Measurements from ENCODE around the gene NOTUM. TPM values are rescaled to one million over a fixed set of nuclear protein-coding genes. Genes with fewer than 3 reads are reported as not detected.

NOTUM gene
- total and polyA plus RNA-seq, 9 of the 15 experiments (the other 6 are each of a cell fraction or from before 2014, with no cell fraction given): 0.03 to 14.0 (median 4.1) TPM

DNA sequence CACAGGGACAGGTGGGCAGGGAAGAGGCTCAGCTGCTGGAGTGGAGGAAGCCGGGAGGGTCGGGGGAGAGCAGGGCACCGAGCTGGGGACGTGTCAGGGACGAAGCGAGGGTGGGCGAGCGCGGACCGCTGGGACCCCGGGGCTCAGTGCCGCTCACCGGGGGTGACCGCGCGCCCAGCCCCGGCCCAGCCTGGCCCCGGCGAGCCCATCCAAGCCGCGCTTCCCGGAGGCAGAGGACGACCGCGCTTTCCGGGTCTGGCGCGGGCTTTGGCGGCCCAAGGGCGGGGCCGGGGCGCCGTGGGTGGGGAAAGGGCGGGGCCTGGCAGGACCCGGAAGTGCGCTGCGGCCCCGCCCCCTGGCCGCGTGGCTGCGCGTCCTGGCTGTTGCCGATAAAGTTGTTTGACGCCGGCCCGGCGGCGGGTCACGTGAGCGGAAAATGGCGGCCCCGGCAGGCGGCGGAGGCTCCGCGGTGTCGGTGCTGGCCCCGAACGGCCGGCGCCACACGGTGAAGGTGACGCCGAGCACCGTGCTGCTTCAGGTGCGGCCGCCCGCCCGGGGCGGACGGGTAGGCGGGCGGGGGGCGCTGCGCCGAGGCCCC is 16.3 kb upstream of the NOTUM start, which contains the start of gene ASPSCR1 (continued):
- TF ChIP-seq, protein P1, sequence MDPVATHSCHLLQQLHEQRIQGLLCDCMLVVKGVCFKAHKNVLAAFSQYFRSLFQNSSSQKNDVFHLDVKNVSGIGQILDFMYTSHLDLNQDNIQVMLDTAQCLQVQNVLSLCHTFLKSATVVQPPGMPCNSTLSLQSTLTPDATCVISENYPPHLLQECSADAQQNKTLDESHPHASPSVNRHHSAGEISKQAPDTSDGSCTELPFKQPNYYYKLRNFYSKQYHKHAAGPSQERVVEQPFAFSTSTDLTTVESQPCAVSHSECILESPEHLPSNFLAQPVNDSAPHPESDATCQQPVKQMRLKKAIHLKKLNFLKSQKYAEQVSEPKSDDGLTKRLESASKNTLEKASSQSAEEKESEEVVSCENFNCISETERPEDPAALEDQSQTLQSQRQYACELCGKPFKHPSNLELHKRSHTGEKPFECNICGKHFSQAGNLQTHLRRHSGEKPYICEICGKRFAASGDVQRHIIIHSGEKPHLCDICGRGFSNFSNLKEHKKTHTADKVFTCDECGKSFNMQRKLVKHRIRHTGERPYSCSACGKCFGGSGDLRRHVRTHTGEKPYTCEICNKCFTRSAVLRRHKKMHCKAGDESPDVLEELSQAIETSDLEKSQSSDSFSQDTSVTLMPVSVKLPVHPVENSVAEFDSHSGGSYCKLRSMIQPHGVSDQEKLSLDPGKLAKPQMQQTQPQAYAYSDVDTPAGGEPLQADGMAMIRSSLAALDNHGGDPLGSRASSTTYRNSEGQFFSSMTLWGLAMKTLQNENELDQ (CRISPR knock-in tag; IDR thresholded peaks at IDR 0.05; ENCODE audit: borderline replicate concordance): no peak
- no peak for TF ChIP-seq MEIS2 (IDR thresholded peaks at IDR 0.05; ENCODE audit: partially characterized antibody)
- TF ChIP-seq RB1 (IDR thresholded peaks at IDR 0.05; ENCODE audit: low read depth): peak; percentile 96
- no peak for TF ChIP-seq ZNF77 (CRISPR knock-in tag; IDR thresholded peaks at IDR 0.05)
- TF ChIP-seq, protein P2, sequence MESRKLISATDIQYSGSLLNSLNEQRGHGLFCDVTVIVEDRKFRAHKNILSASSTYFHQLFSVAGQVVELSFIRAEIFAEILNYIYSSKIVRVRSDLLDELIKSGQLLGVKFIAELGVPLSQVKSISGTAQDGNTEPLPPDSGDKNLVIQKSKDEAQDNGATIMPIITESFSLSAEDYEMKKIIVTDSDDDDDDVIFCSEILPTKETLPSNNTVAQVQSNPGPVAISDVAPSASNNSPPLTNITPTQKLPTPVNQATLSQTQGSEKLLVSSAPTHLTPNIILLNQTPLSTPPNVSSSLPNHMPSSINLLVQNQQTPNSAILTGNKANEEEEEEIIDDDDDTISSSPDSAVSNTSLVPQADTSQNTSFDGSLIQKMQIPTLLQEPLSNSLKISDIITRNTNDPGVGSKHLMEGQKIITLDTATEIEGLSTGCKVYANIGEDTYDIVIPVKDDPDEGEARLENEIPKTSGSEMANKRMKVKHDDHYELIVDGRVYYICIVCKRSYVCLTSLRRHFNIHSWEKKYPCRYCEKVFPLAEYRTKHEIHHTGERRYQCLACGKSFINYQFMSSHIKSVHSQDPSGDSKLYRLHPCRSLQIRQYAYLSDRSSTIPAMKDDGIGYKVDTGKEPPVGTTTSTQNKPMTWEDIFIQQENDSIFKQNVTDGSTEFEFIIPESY (CRISPR knock-in tag; IDR thresholded peaks at IDR 0.05): peak; percentile 39; the same call in 1 of the 2 replicates
- TF ChIP-seq HLTF (IDR thresholded peaks at IDR 0.05): no peak
- no peak for TF ChIP-seq NFIX (CRISPR knock-in tag; IDR thresholded peaks at IDR 0.05; ENCODE audit: low read depth)
- no peak for TF ChIP-seq RFX5 (IDR thresholded peaks at IDR 0.05; ENCODE audit: low read depth, low read length)
- TF ChIP-seq FUS (optimal IDR thresholded peaks at IDR 0.05; ENCODE audit: low read depth, low read length): peak; percentile 37
- TF ChIP-seq ZFPM2 (CRISPR knock-in tag; IDR thresholded peaks at IDR 0.05): 0 out of 2 replicates have a peak, but pooled peaks have one; percentile 32
- peak; percentile 95 for TF ChIP-seq RBFOX2 (IDR thresholded peaks at IDR 0.05; ENCODE audit: low read depth, low read length)
- no peak for TF ChIP-seq ZZZ3 (IDR thresholded peaks at IDR 0.05)
- TF ChIP-seq CHD4 (IDR thresholded peaks at IDR 0.05; ENCODE audit: insufficient read depth, insufficient replicate concordance, low read depth, low read length, poor library complexity, severe bottlenecking): no peak
- peak; percentile 50 for TF ChIP-seq CBFA2T2 (conservative IDR thresholded peaks at IDR 0.05)
- peak; percentile 32 for TF ChIP-seq SMAD1 (IDR thresholded peaks at IDR 0.05; ENCODE audit: low read depth, low read length, partially characterized antibody)
- TF ChIP-seq ETS2 (tag; IDR thresholded peaks at IDR 0.05; ENCODE audit: borderline replicate concordance, poor library complexity, severe bottlenecking): no peak
- no peak for TF ChIP-seq PPARD (CRISPR knock-in tag; IDR thresholded peaks at IDR 0.05)
- TF ChIP-seq NCOA2 (IDR thresholded peaks at IDR 0.05; ENCODE audit: partially characterized antibody in 2 of 2): no peak
- TF ChIP-seq FOSL1 (tag; conservative IDR thresholded peaks at IDR 0.05): peak; percentile 60
- TF ChIP-seq POLR2AphosphoS2 (IDR thresholded peaks at IDR 0.05; ENCODE audit: low read length): no peak
- TF ChIP-seq SRSF7 (optimal IDR thresholded peaks at IDR 0.05; ENCODE audit: low read depth, low read length): no peak
- TF ChIP-seq RAD51 (IDR thresholded peaks at IDR 0.05; ENCODE audit: borderline replicate concordance, low read depth): peak; percentile 78
- TF ChIP-seq, protein P3, sequence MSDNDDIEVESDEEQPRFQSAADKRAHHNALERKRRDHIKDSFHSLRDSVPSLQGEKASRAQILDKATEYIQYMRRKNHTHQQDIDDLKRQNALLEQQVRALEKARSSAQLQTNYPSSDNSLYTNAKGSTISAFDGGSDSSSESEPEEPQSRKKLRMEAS (CRISPR knock-in tag; IDR thresholded peaks at IDR 0.05): peak; percentile 94
- peak; percentile 92 for TF ChIP-seq POLR2A (conservative IDR thresholded peaks at IDR 0.05)
- no peak for TF ChIP-seq ZNF707 (CRISPR knock-in tag; conservative IDR thresholded peaks at IDR 0.05)
- peak; percentile 80 for TF ChIP-seq POLR2H (tag; IDR thresholded peaks at IDR 0.05; ENCODE audit: low read depth)
